AG04450 (cell line): ENCODE data around the gene TPCN2. TPM values are rescaled to one million over a fixed set of nuclear protein-coding genes. Genes with fewer than 3 reads are reported as not detected.
A peak's percentile ranks its signal among the peaks of the same experiment; 100 is the strongest.
"Not testable (repeated sequence)": the region's sequence is repeated elsewhere in the genome, so short reads cannot be mapped to it uniquely, and the experiment has no call there.

Experiments
- CTCF ChIA-PET: fragments of 300-600, 350-600 bp; formaldehyde crosslinking; extraction: SDS; loops from one replicate; lab custom pipeline; 2022; ENCODE audit warnings: antibody characterized with exemption, inconsistent platforms; lab: Charles Lee
- POLR2A ChIA-PET: fragments of 350-600 bp; formaldehyde crosslinking; extraction: SDS; loops from one replicate; lab custom pipeline; 2021; ENCODE audit warnings: antibody characterized with exemption, inconsistent platforms; lab: Yijun Ruan, JAX
- DNase-seq: peaks from one replicate; pipeline ENCODE4 v3.0.0-alpha.2; 2011; ENCODE audit warnings: low read depth, low spot score
- H3K27ac ChIP-seq: one replicate; pipeline ENCODE4 v1.5.1; 2012; ENCODE audit warnings: low read depth, low read length, control low read depth
- H3K27me3 ChIP-seq: one replicate; pipeline ENCODE4 v1.6.0; 2012; ENCODE audit warnings: low read length; ENCODE audit not compliant: control insufficient read depth, insufficient read depth
- H3K4me3 ChIP-seq: 2 replicates; pipeline ENCODE4 v1.5.1; 2011; ENCODE audit warnings: mild to moderate bottlenecking, low read depth, low read length, control low read depth
- H3K9me3 ChIP-seq: 2 replicates; pipeline ENCODE4 v1.5.1; 2012; ENCODE audit warnings: low read length; ENCODE audit not compliant: control insufficient read depth, insufficient read depth
- CTCF ChIP-seq: IDR thresholded peaks from 2 replicates; pipeline ENCODE4 v1.5.1; 2011; ENCODE audit warnings: low read depth, low read length, control low read depth, inconsistent platforms
- polyA plus RNA-seq: library from polyadenylated mRNA; depleted of rRNA; stranded (reverse); fragments of >200 nt; gene quantifications from 2 replicates; pipeline ENCODE4 v1.2.3, GENCODE V29; 2011

The TPCN2 gene
- polyA plus RNA-seq, 1 experiment, result 6.4 TPM

GRCh38 chr11:69131644-69132300 is 83.0 kb downstream of the TPCN2 start:
- ChIA-PET CTCF (interaction anchor here (0.6 to 3.3 kb wide), 36 partner anchors 8 to 543 kb away, joined by 3 to 29 read pairs (median 4); partner anchors contain the start of genes LTO1 and SMIM38), POLR2A (interaction anchor here (0.5 to 1.3 kb wide), 4 partner anchors 8 to 511 kb away, joined by 3 to 5 read pairs (median 4); no protein-coding TSS in a partner anchor)
- Histone ChIP-seq H3K9me3 (peaks cover 10% of the 10 kb centered on the region; the same call in 1 of the 2 replicates), H3K27me3 (no peaks in the 10 kb centered on the region), H3K4me3 (no peak overlapping the region), H3K27ac (no peak overlapping the region)
- TF ChIP-seq CTCF, result peak; percentile 83
- DNase-seq, result peak; percentile 45

GRCh38 chr11:69132301-69132670 is 83.6 kb downstream of the TPCN2 start:
- no peak for DNase-seq
- ChIA-PET CTCF (interaction anchor here (0.6 to 3.3 kb wide), 29 partner anchors 8 to 542 kb away, joined by 3 to 29 read pairs (median 4); partner anchors contain the start of genes LTO1 and SMIM38), POLR2A (interaction anchor here (0.6 to 1.3 kb wide), 2 partner anchors 7 to 511 kb away, joined by 4 to 5 read pairs; no protein-coding TSS in a partner anchor)
- TF ChIP-seq CTCF, result no peak
- Histone ChIP-seq H3K9me3 (peaks cover 9% of the 10 kb centered on the region; the same call in 1 of the 2 replicates), H3K4me3 (no peak overlapping the region), H3K27ac (no peak overlapping the region), H3K27me3 (no peaks in the 10 kb centered on the region)

GRCh38 chr11:69133251-69133650 is 84.5 kb downstream of the TPCN2 start:
- Histone ChIP-seq H3K9me3 (peaks cover 6% of the 10 kb centered on the region), H3K27me3 (no peaks in the 10 kb centered on the region), H3K4me3 (no peak overlapping the region), H3K27ac (no peak overlapping the region)
- DNase-seq, result no peak
- ChIA-PET CTCF (no interaction called here), POLR2A (no interaction called here)
- no peak for TF ChIP-seq CTCF

GRCh38 chr11:69134182-69134581 is 85.5 kb downstream of the TPCN2 start:
- H3K27me3 ChIP-seq, H3K27ac ChIP-seq, H3K4me3 ChIP-seq, CTCF ChIA-PET, H3K9me3 ChIP-seq, DNase-seq, POLR2A ChIA-PET: not testable (repeated sequence)

- H3K27ac ChIP-seq, result no peak overlapping the region
- no peak for TF ChIP-seq CTCF
- H3K4me3 ChIP-seq, result no peak overlapping the region
- CTCF ChIA-PET, result no interaction called here
- DNase-seq, result no peak
- peaks cover 7% of the 10 kb centered on the region for H3K9me3 ChIP-seq
- POLR2A ChIA-PET, result no interaction called here
- H3K27me3 ChIP-seq, result no peaks in the 10 kb centered on the region
Observed at GRCh38 chr11:69134957-69135356, 86.2 kb downstream of the TPCN2 start.
